GM19467 (cell line): Measurements from ENCODE around the gene FAM163A.
"Not testable (repeated sequence)": the region's sequence is repeated elsewhere in the genome, so short reads cannot be mapped to it uniquely, and the experiment has no call there.

Experiments used
- ATAC-seq: cut with Tn5 transposase; IDR thresholded peaks from one replicate; pipeline ENCODE4 v1.9.1; 2021; ENCODE audit warnings: mild to moderate bottlenecking, moderate library complexity; ENCODE audit not compliant: unreplicated experiment

Gene FAM163A

GRCh38 chr1:179786815-179787685 is 44.0 kb downstream of the FAM163A start:
- ATAC-seq, result no peak

- no peak for ATAC-seq
These were observed 45.2 kb downstream of the FAM163A start for GRCh38 chr1:179788259-179788658.

- no peak for ATAC-seq
These were observed 50.2 kb downstream of the FAM163A start for GRCh38 chr1:179793281-179793680.

- ATAC-seq, result no peak
These were observed 51.1 kb downstream of the FAM163A start for GRCh38 chr1:179794146-179794545.

DNA sequence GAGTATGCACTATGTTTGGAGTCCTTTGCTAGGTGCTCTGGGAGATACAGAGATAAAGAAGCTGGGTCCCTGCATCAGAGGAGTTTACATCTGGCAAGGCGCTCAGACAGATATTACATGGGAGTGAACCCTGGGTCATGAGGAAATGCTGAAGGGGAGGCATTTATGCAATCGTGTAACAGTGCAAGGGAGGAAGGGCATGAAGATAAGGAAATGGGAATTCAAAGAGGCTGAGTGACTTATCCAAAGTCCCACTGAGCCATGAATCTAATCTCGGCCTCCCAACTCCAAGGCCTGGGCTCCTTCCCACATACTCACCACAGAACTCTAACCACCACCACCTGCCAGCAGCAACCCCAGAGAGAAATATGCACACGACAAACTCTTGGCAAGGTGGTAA is 51.6 kb downstream of the FAM163A start:
- no peak for ATAC-seq

- no peak for ATAC-seq
These were observed 55.2 kb downstream of the FAM163A start for GRCh38 chr1:179798213-179798863.

DNA sequence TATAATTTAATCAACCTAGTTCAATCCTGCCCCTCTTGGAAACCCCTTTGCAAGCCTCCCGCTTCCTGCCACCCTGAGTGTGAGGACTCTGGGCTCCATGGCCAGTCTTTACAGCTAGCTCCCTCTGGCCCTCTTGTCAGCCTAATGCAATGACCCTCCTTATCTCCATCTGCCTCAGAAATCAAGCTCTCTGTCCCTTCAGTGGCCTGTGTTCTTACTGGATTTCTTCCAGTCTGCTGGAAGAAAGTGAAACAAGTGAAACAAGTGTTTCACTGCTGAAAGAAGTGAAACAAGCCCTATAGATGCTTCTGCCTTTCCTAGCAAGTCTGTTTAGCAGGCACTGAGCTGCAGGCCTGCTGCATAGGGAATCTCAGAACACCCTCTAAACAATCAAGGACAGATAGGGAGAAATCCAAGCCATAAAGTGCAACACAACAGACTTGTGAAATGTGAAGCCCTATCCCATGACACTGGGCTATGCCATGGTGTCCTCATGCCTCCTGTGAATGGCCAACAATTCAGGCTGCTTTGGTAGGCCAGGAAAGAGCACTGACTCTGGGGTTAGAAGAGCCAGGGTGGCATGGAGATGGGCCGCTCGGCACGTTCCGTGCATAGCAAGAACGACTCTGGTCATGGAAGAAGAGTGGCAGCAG is 55.9 kb downstream of the FAM163A start:
- no peak for ATAC-seq

DNA sequence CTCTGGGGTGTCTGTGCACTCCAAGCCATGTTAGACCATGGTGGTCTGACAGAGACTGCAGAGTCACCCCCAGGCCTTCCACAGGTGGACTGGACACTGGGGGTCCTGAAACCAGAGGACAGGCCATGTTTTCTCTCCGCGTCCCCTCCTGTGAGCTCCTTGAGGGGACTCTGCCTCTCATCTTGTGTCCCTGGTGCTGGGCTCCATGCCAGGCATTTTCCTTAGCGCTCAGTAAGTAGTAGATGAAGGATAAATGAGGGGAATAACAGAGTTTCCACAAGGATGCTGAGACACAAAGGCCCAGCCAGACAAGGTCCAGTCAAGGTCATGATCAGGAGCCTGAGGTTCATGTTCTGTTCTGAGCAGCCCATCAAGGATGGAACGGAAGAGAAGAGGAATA is 57.4 kb downstream of the FAM163A start:
- no peak for ATAC-seq

DNA sequence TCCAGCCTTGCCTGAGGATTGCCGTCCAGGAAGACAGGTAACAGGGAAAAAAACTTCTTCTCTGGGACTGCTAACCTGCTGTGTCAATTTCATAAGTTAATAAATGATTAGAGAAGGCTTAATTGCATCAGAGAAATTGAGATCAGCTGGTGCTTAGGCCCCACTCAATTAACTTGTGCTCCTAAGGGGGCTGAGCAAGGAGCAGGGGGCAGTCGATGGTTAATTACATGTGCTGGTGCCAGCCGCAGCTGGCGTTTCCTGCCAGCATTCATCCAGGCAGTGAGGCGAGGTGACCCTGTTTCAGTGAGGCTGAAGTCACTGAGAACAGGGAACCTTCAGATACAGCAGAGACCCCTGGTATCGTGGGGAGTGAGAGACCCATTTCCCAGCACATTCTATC is 60.0 kb downstream of the FAM163A start:
- no peak for ATAC-seq

DNA sequence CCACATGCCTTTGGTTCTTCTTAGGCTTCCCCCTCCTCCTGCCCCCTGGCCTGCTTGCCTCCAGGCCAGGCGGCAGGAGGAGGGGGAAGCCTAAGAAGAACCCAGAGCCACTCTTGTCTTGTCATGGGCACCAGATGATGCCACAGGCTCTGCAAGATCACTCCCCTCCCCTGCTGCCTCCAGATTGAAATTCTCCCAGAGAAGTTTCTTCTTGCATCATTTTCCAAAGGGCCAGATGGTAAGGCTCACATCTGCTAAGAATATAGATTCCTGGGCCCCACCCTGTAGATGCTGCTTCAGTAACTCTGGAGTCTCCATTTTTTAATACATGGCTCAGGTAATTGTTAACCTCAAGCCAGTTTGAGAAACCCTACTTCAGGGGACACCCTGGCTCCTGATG is 60.8 kb downstream of the FAM163A start:
- ATAC-seq, result no peak

- ATAC-seq, result not testable (repeated sequence)
These were observed 61.3 kb downstream of the FAM163A start for GRCh38 chr1:179804417-179804816.

DNA sequence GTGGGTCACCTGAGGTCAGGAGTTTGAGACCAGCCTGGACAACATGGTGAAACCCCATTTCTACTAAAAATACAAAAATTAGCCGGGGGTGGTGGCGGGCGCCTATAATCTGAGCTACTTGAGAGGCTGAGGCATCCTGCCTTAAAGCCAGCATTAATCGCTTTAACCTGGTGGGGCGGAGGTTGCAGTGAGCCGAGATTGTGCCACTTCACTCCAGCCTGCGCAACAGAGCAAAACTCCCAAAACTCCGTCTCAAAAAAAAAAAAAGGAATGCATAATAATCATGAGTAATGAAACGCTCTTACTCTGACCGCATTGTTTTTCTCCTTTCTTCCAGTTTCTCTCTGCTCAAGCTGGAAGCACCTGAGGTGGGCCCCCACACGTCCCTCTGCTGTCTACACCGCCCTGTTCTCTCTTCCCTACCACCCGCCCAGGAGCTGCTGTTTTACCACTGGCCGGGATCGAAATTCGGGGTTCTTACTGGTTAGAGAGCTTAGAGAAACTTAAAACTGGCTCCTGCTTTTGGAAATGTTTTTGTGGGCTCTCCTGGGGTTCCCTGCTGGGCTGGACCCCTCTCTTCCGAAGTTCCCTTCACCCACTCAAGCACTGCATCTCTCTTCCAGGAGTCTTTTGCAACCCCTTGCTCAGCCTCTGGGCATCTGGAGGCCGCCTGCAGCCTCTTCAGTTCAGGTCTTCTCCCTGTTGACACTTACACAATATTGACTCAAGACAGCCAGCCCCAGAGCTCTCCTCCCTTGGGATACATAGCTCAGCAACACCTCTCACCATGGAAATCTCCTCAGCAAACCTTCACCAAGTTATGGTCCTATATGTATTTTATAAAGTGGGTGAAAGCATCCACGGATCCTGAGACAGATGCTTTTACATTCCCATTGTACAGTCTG is 62.5 kb downstream of the FAM163A start:
- no peak for ATAC-seq

- no peak for ATAC-seq
These were observed 63.2 kb downstream of the FAM163A start for GRCh38 chr1:179806333-179806732.

GRCh38 chr1:179807291-179807690 is 64.2 kb downstream of the FAM163A start:
- no peak for ATAC-seq

GRCh38 chr1:179807691-179808485 is 64.8 kb downstream of the FAM163A start:
- ATAC-seq, result no peak

GRCh38 chr1:179808503-179808902 is 65.4 kb downstream of the FAM163A start:
- ATAC-seq, result no peak

DNA sequence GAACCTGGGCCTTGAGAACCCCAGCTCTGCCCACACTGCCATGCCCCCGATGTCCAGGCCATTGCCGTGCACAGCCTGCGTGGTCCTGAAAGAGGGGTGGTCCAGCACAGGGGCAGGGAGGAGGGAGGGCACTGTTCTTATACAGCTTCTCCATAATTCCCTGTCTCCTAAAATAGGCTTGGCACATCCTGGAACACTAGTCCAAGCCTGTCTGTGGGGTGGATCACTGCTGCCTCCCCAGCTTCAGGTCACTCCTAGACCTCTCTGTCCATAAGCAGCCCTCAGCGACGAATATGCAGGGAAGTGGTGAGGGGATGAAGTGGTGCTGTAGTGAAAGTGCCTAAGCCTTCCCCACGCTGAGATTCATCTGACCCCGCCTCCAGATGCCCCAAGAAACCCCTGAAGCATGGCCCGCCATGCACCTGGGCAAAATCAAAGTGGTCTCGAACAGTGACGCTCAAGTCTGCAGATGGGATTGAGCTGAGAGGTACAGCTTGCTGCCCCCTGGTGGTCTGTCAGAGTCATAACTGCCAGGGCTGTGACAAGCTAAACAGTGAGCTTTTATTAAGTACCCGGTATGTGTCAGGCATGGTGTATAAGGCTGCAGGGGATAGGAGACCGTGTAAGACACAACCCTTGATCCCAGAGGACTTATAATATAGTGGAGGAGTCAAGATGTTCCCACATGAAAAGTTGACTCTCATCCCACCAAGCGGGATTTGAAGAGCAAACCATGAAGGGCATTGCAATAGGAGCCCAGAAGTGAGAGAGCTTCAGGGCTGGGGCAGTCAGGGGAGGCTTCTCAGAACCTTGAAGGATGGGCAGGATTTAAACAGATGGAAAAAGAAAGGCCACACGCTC is 66.6 kb downstream of the FAM163A start:
- ATAC-seq, result peak; percentile 71

- no peak for ATAC-seq
These were observed 67.2 kb downstream of the FAM163A start for GRCh38 chr1:179810367-179810715.
